GM18519 (cell line): ENCODE results near the gene POLR3B.

Experiments
- ATAC-seq: cut with Tn5 transposase; IDR thresholded peaks from one replicate; pipeline ENCODE4 v1.9.1; 2021; ENCODE audit warnings: mild to moderate bottlenecking, moderate library complexity; ENCODE audit not compliant: unreplicated experiment, low FRiP score

POLR3B gene

DNA sequence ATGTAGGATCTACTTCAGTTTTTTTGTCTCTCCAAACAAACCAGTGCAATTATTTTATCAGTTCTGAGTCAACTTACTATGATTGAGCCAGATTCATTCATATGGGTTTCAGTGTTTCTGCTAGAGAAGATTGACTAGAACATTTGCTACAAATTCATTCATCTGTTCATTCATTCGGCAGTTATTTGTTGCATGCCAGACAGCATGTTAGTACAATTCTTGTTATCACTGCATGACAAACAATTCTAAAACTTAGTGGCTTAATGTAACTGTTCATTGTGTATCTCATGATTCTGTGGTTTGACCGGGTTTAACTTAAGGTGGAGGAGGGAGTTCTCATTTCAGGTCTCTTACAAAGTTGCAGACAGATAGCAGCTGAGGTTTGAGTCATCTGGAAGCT is 52.3 kb downstream of the POLR3B start:
- no peak for ATAC-seq

GRCh38 chr12:106412563-106412962 is 55.0 kb downstream of the POLR3B start:
- no peak for ATAC-seq

GRCh38 chr12:106415134-106415533 is 57.6 kb downstream of the POLR3B start:
- ATAC-seq, result no peak

DNA sequence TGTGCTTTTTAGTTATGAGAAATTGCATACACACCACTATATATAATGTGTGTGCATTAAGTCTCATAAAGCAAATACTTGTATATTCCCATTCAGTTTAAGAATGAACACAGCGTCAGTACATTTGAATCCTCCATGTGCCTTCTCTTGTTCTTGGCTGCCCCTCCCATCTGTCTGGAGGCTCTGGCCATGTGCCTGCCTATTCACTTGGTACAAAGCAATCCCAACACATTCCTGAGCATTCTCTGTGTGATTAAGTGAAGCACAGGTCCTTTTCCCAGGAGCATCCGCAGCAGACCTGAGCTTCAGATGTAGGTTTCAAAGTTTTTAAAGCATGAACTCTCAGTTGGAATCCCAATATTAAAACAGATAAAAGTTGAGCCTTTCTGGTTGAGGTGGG is 58.7 kb downstream of the POLR3B start:
- no peak for ATAC-seq

GRCh38 chr12:106417926-106418910 is 60.7 kb downstream of the POLR3B start:
- no peak for ATAC-seq

DNA sequence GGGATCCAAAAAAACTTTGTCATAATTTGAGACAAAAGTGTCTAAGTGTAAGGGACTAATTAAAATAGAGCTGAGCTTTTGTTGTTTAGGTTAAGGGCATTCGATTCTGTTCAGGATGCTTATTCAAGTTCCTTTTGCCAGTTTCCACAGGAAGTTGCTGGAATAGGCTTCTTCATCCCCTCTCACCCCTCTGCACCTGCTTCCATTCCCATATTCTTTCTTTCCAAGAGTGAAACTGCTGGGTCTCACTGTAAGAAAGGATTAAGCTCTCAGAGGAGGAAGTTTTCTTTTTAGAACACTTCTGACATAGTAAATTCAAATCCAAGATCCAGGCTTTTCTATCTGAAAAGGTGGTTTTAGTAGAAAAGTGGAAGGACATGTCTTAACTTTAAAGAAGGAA is 61.4 kb downstream of the POLR3B start:
- no peak for ATAC-seq

- ATAC-seq, result no peak
Measured at GRCh38 chr12:106423291-106423690, 65.7 kb downstream of the POLR3B start.

DNA sequence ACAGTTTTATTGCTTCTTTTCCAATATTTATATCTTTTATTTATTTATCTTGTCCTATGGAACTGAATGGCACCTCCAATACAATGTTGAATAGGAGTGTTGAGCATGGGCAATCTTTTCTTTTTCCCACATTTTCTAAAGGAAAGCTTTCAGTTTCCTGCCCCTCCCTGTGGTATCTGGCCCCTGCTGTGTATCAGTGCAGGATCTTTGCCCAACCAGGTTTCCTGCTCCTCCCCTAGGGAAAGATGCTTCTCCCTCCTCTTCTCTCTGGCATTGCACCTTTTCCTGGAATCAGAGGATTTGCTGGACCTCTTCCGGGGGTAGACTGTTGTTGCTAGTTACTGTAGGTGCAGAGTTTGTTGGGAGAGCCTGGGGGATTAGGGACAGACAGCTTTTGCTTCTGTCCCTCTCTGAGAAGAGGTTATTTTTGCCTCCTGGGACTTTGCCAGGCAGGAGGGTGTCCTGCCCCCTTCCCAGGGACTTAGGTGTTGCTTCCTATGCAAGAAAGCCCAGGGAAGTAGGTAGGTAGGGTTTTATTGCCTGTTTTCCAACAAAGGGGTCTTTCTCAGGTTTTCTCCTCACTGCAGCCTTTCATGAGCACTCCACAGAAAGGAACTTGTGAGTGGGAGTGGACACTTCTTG is 67.6 kb downstream of the POLR3B start:
- no peak for ATAC-seq

DNA sequence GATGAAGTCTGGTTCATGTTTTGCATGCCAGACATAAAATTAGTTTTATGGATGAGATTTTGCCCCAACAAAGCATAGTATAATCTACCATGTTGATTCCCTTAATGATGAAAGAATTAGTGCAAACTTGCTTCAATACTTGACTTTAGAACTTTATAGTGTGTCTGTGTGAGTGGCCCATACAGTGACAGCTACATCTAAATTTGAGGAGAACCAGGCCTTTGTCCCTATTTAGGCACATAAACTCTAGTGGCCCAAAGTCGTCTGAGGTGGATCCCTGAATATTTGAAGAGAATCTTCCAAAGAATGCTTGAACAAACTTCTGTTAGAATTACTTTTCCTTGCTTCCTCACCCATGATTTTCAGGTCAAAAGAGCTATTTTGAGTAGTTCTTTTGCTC is 70.4 kb downstream of the POLR3B start:
- no peak for ATAC-seq

- ATAC-seq, result no peak
Measured at GRCh38 chr12:106428384-106428783, 70.8 kb downstream of the POLR3B start.

GRCh38 chr12:106429043-106429552 is 71.5 kb downstream of the POLR3B start:
- ATAC-seq, result no peak

GRCh38 chr12:106429636-106430035 is 72.1 kb downstream of the POLR3B start:
- ATAC-seq, result no peak

- ATAC-seq, result no peak
Measured at GRCh38 chr12:106431839-106432411, 74.4 kb downstream of the POLR3B start.

- ATAC-seq, result no peak
Measured at GRCh38 chr12:106433055-106433454, 75.5 kb downstream of the POLR3B start.

GRCh38 chr12:106434526-106434925 is 77.0 kb downstream of the POLR3B start:
- ATAC-seq, result no peak

DNA sequence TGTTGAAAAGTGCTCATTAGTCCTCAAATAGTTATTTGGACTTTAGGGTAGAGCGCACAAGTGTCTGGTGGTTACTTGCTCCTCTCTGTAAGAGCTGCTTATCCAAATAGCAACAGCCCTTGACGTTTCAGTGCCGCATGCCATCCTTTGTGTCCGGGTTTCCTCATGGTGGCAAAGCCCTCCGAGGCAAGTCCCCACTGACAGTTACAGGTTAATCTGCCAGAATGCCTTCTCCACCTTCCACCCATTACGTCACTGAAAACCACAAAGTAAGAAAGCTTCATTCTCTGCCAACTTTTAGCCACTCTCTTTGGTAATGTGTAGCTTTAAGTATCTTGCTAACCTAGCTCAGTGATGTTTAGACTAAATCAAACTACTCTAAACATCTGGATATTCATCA is 78.6 kb downstream of the POLR3B start:
- no peak for ATAC-seq

DNA sequence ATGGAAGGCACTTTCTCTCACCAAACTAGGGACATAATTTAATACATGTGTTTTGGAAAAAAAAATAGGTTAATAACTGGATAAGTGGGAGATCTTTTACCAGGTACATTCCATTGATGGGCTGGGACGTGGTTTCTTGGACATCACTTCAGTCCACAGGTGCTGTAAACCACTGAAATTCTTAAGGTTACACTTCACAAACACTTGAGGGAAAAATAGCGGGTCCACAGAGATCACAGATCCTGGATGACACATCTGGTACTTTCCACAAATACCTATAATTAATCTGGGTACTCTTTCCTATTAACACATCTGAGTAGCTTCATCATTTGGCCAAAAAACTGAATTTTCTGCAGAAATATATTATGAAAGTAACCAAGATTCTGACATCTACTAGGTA is 85.0 kb downstream of the POLR3B start:
- no peak for ATAC-seq

GRCh38 chr12:106445053-106445452 is 87.5 kb downstream of the POLR3B start:
- ATAC-seq, result no peak

- ATAC-seq, result no peak
Measured at GRCh38 chr12:106445959-106446358, 88.4 kb downstream of the POLR3B start.

DNA sequence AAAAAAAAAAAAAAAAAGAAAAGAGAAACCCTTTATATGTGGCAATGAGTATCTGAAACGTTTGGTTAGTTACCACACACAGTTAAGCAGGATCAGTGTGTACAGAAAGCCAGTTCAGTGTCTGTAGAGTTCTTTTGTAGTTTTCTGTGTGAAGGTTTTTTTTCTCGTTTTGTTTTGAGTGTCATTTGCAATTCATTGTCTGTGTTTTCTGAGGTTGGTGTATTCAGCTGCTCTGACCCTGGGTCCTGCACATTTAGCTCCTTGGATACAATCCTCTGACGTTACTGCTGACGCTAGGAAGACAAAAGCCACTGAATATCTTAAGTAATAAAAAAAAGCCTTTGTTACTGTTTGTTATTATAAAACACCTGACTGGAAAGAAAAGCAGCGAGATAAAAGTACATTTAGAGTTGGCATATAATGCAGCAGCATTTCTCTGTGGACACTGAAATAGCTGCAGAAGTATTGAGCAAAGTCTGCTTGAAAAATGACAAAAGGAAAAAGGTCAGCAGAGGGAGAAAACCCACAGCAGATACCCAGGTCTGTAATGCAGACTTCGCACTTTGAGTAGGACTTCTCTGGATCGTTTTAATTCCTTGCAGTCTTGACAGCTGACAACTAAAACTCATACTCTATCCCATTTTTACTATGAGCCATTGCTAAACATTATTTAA is 89.0 kb downstream of the POLR3B start:
- no peak for ATAC-seq

DNA sequence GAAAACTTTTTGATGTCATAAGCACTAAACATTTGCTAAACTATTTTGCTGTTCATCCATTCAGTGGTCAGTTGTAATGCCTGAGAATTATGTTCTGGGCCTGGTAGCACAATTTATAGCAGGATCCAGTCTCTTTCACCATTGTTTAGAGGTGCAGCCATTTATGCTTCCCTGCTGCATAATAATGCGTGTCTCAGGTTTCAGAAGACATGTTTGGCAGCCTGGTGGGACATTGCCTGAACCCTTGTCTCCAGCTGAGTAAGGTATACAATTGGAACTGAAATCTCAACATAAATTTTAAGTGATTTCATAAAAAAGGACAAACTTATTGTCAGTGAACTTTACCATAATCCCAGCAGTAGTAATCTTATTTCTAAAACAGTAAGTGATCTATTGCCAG is 94.8 kb downstream of the POLR3B start:
- ATAC-seq, result no peak
